GM12878 (cell line): Measurements from ENCODE around the gene ATF7.

ENCODE experiments used
- TAF1 ChIP-seq: IDR thresholded peaks from 2 replicates; pipeline ENCODE4 v1.6.1; 2011; ENCODE audit warnings: mild to moderate bottlenecking, low read depth, low read length, borderline replicate concordance
- TF ChIP-seq, protein P1 (sequence below): IDR thresholded peaks from 2 replicates; pipeline ENCODE4 v1.6.1; 2011; ENCODE audit warnings: low read depth, mild to moderate bottlenecking, low read length, moderate library complexity, borderline replicate concordance; ENCODE audit errors: extremely low read depth

DNA sequence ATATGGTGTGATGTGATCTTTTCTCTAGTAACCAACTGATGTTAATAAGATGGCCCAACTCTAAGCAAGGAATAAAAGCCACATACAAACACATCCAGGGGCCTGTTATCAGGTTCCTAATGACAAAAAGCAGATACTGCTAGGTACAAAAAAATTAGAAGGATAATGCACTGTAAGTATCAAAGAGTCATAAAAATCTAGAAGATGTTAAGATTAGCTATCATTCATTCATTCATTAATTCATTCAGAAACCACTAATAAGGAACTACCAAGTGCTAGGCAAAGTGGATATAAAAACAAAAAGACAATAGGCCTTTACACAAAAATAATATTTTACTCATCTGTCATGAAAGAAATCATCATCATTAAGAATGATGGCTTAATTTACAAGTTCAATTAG, 21.6 kb downstream of the ATF7 start:
- TF ChIP-seq, protein P1, sequence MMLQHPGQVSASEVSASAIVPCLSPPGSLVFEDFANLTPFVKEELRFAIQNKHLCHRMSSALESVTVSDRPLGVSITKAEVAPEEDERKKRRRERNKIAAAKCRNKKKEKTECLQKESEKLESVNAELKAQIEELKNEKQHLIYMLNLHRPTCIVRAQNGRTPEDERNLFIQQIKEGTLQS: no peak
- TF ChIP-seq TAF1: no peak
